ENCODE results near the gene SLC9A6.
"Not testable (repeated sequence)": the region's sequence is repeated elsewhere in the genome, so short reads cannot be mapped to it uniquely, and the experiment has no call there.

The SLC9A6 gene

GRCh38 chrX:136030303-136031191 is 45.3 kb downstream of the SLC9A6 start:
- DNase-seq: no peak

- no peak for DNase-seq
These were observed 46.4 kb downstream of the SLC9A6 start for GRCh38 chrX:136031626-136032025.

- DNase-seq: no peak
These were observed 47.1 kb downstream of the SLC9A6 start for GRCh38 chrX:136032370-136032769.

GRCh38 chrX:136034668-136035067 is 49.4 kb downstream of the SLC9A6 start:
- no peak for DNase-seq

- DNase-seq: no peak
These were observed 50.4 kb downstream of the SLC9A6 start for GRCh38 chrX:136035663-136036062.

GRCh38 chrX:136039485-136039884 is 54.2 kb downstream of the SLC9A6 start:
- no peak for DNase-seq

GRCh38 chrX:136039968-136040367 is 54.7 kb downstream of the SLC9A6 start:
- DNase-seq: no peak

GRCh38 chrX:136041254-136041812 is 56.1 kb downstream of the SLC9A6 start:
- DNase-seq: no peak

GRCh38 chrX:136045008-136045407 is 59.8 kb downstream of the SLC9A6 start:
- no peak for DNase-seq

GRCh38 chrX:136046295-136047015 is 61.2 kb downstream of the SLC9A6 start:
- DNase-seq: no peak

- peak; percentile 6 for DNase-seq
These were observed 61.9 kb downstream of the SLC9A6 start for GRCh38 chrX:136047016-136047642.

GRCh38 chrX:136047969-136048368 is 62.7 kb downstream of the SLC9A6 start:
- no peak for DNase-seq

GRCh38 chrX:136048446-136048845 is 63.2 kb downstream of the SLC9A6 start:
- DNase-seq: no peak

- DNase-seq: no peak
These were observed 64.4 kb downstream of the SLC9A6 start for GRCh38 chrX:136049608-136050007.

GRCh38 chrX:136050875-136051274 is 65.6 kb downstream of the SLC9A6 start:
- DNase-seq: not testable (repeated sequence)

GRCh38 chrX:136051611-136052010 is 66.4 kb downstream of the SLC9A6 start:
- no peak for DNase-seq

- DNase-seq: no peak
These were observed 70.5 kb downstream of the SLC9A6 start for GRCh38 chrX:136055651-136056221.

GRCh38 chrX:136057567-136057966 is 72.3 kb downstream of the SLC9A6 start:
- no peak for DNase-seq

- no peak for DNase-seq
These were observed 74.1 kb downstream of the SLC9A6 start for GRCh38 chrX:136059350-136059749.

GRCh38 chrX:136061286-136061685 is 76.1 kb downstream of the SLC9A6 start:
- DNase-seq: no peak

- DNase-seq: no peak
These were observed 76.5 kb downstream of the SLC9A6 start for GRCh38 chrX:136061696-136062095.

- DNase-seq: no peak
These were observed 78.3 kb downstream of the SLC9A6 start for GRCh38 chrX:136063340-136064079.
